Fibroblast of pulmonary artery (primary cell): Measurements from ENCODE around the gene SLC9A9.
A peak's percentile ranks its signal among the peaks of the same experiment; 100 is the strongest.

Experiments
- DNase-seq: peaks from one replicate; pipeline ENCODE4 v3.0.0-alpha.2; 2010; ENCODE audit warnings: low read depth
- H3K4me3 ChIP-seq: replicated peaks from 2 replicates; pipeline ENCODE4 v1.5.1; 2011; ENCODE audit warnings: low read depth, mild to moderate bottlenecking, control low read depth, low read length, moderate library complexity
- TF ChIP-seq, protein P1 (sequence below): IDR thresholded peaks from 2 replicates; pipeline ENCODE4 v1.5.1; 2011; ENCODE audit warnings: mild to moderate bottlenecking, control low read depth, low read length, inconsistent platforms; ENCODE audit errors: missing control alignments

The SLC9A9 gene

GRCh38 chr3:143604402-143605185 lies 243.7 kb downstream of the SLC9A9 start:
- TF ChIP-seq, protein P1, sequence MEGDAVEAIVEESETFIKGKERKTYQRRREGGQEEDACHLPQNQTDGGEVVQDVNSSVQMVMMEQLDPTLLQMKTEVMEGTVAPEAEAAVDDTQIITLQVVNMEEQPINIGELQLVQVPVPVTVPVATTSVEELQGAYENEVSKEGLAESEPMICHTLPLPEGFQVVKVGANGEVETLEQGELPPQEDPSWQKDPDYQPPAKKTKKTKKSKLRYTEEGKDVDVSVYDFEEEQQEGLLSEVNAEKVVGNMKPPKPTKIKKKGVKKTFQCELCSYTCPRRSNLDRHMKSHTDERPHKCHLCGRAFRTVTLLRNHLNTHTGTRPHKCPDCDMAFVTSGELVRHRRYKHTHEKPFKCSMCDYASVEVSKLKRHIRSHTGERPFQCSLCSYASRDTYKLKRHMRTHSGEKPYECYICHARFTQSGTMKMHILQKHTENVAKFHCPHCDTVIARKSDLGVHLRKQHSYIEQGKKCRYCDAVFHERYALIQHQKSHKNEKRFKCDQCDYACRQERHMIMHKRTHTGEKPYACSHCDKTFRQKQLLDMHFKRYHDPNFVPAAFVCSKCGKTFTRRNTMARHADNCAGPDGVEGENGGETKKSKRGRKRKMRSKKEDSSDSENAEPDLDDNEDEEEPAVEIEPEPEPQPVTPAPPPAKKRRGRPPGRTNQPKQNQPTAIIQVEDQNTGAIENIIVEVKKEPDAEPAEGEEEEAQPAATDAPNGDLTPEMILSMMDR: no peak
- peak; percentile 6 for DNase-seq
- no peak overlapping the region for H3K4me3 ChIP-seq

DNA sequence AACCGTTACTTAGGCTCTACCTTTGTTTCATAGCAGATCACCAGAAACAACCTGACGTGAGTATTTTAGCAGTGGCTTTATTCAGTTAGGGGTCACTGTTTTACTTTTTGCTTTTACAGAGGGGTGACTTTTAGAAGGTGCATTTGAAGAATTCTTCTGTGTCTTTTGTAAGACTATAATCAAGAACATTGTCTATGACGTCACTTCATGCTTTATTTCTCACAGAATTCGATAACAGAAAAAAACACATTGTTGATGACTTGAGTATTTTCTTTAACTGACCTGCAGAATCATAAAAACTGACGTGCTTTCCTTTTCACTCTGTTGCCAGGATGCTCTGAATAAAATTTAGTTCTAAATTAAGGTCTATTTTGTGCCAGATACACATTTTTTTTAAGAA lies 244.5 kb downstream of the SLC9A9 start:
- H3K4me3 ChIP-seq: no peak overlapping the region
- no peak for DNase-seq
- TF ChIP-seq, protein P1: no peak

DNA sequence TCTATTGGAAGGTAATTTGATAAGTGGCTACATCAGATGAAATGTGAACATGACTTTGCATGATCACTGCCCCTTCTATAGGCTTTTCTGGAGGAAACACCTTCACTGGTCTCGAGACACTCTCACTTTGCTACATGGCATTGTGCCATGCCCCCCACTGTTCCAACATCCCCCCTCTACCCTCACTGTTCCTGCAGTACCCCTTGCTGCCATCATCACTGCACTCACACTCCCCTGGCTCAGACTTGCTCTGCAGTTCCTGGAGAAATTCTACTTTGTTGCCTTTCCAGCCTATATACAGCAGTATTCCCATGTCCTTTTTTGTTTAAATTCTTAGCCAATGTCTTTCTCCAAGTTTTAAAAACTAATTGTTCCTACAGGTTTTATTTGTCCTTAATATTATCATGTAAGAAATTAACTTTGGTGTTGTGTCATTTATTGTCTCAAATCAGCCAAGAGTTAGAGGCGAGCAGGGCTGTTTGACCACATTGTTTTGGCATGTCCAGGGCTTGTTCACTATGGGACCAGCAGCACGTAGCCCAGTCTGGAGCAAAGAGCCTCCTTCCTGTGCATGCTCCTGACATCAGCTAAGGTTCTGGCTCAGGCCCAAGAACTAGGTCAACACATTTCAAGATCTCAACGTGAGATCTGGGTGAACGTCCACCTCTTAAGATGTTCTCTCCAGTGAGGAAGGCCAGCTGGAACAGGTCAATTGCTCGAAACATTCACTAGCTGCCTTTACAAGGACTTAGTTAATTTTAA lies 246.4 kb downstream of the SLC9A9 start:
- H3K4me3 ChIP-seq: no peak overlapping the region
- TF ChIP-seq, protein P1: no peak
- peak; percentile 77 for DNase-seq

GRCh38 chr3:143600756-143601718 lies 247.2 kb downstream of the SLC9A9 start:
- TF ChIP-seq, protein P1: no peak
- H3K4me3 ChIP-seq: no peak overlapping the region
- peak; percentile 22 for DNase-seq

GRCh38 chr3:143597774-143598652 lies 250.3 kb downstream of the SLC9A9 start:
- no peak overlapping the region for H3K4me3 ChIP-seq
- TF ChIP-seq, protein P1: no peak
- no peak for DNase-seq

- TF ChIP-seq, protein P1: no peak
- no peak overlapping the region for H3K4me3 ChIP-seq
- no peak for DNase-seq
Measured at GRCh38 chr3:143596957-143597642, 251.2 kb downstream of the SLC9A9 start.
